Activated CD8-positive, alpha-beta memory T cell treated with anti-CD3 and anti-CD28 coated beads, Interleukin-2, amount 50 U/mL, for 48 hours (primary cell): ENCODE results near the gene PHF21B.
A peak's percentile ranks its signal among the peaks of the same experiment; 100 is the strongest.

Experiments used
- DNase-seq: peaks from one replicate; pipeline ENCODE4 v3.0.0-alpha.2; 2020

PHF21B gene

DNA sequence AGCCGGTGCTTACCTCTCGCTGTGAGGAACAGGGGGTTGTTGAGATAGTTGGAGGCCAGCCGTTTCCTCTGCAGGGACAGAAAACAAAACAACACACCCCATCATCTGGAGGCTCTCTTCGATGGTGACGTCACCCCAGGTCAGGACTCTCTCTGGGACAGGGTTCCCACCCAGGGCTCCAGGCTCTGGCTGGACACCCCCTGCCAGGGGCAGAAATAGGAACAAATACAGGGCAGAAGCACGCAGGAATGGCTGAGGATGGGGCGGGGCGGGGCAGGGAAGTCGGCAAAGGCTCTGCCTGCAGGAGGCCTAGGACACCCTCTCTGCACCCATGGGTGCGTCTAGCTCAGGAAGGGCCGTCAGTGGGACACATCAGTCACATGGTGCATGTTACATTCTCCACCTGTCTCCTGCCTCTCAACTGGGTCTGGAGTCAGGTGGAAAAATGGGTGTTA lies 118.5 kb downstream of the PHF21B start:
- peak; percentile 26 for DNase-seq

DNA sequence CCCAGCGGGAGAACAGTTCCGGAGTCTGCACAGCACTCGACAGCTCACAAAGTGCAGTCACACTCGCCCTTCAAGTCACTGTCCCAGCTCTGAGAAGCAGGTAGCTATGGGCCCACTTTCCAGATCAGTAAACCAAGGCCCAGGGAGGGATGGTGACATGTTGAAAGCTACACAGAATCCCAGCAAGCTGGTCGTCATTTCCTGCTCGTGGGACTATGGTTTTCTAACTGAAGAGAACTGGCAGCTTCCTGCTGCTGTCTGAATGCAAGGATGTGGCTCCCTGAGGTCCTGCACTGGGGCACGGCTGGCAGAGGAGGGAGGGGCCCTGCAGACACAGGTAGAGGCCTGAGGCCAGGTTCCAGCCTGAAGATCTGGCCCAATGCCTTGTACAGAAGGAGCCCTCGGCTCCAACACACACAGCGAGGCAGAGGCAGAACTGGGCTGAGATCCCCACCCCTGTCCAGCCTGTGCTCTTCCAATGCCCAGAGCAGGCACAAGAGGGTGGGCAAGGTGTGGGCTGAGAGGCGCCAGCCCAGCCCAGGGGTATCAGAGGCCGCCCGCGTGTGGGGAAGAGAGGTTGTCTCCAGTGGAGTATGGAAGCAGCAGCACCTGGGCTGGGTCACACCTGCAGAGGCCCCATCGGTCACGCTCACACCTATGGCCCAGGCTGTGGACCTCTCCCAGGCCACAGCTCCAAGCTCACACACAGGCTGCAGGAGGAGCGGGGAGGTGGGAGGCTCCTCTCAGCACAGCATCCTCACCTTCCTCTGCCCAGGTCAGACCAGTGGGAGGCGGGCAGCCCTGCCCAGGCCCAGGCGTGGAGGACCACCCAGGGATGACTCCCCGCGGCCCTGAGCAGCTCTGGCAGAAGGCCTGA lies 119.2 kb downstream of the PHF21B start:
- DNase-seq, result peak; percentile 40

DNA sequence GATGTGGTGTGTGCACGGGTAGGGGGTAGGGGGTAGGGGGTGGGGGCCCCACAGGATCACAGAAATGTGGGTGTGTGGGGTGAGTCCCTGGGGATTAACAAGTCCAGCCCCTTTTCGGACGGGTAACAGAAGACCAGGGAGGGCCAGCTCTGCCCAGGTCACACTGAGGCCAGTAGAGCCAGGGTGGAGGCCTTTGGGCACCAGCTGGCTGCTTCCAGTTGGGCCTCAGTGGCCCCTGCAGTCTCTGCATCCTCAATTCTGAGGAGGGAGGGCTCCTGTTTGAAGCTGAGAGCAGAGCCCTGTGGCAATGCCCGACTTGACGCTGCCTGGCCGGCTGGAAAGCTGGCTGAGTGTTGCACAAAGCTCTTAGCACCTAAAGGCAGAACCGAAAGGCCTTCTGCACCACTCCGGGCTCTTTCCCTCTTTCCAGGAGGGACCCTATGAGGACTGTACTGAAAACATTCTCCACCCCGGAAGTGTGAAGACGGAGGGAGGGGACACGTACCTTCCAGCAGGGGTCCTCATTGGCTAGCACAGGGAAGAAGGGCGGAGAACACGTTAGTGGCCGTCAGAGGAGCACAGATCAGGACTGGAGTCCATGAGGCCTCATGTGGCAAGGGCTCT lies 120.4 kb downstream of the PHF21B start:
- no peak for DNase-seq

DNA sequence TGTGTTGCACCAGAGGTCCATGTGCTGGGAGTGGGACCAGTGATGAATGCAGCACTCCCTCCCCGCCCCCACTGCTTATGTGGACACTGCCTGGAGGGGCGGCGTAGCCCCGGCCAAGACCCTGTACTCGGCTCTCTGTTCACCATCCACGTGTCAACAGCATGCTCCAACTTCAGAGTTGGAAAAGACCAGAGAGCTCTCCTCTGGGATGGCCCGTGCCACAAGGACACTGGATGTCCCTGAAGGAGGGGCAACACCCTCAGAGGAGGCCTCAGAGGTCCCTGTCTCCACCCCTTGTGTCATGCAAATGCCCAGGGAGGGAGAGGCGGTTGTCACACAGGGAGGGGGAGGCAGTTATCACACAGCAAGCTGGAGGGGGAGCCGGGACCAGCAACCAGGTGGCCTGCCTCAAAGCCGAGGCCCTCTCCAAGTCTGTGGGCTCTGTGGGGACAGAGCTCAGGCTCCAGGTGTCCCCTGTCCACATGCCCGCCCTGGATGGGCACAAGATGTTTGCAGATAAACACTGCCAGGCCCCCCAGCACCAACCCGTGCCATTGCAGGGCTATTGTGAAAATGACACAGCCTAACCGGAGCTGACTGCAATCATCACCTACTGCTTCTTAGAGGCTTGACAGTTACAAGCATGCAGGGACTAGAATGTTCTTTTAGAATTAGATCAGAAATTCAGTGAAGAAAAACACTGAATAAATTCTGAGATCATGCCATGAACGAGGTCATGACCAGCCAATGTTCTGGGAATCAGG lies 121.1 kb downstream of the PHF21B start:
- DNase-seq, result no peak

DNA sequence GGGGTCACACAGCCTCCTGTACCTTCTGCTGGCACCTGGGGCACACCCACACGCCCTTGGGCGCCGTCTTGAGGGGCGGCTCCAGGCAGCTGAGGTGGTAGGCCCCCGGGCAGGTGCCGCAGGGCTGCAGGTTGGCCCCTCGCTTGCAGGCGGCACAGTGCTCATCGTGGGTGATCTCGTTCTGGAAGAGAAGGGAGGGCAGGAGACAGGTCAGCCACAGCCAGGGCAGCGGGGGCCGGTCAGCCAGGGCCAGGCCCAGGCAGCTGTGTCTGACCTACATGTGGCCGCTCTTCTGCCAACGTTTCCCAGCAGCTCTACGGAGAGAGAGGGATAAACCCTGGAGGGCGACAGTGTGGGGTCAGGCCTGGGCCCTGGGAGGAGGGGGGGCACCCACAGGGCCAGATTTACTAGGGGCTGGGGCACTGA lies 121.9 kb downstream of the PHF21B start:
- DNase-seq, result no peak

DNA sequence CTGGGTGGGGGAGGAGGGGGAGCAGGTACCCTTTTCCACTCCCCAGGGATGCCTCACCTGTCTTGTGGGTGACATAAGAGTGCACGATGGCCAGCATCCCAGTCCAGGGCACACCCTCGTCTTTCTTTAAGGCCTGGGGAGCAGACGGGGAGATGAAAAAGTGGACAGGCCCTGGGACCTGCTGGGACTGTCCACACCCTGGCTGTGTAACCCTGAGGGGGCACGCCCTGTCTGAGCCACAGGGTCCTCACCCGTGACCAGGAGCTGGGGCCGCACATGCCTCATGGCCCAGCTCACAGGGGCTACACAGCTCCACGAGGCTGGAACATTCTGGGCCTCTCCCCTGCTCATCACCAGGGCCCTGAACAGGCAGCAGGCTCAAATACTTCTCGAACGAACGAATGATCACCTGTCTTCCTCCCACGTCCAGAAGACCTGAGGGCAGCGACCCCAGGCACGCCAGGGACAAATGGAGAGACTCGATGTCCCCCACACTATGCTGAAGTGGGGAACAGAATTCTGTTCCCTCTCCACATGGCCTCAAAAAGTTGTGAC lies 123.9 kb downstream of the PHF21B start:
- DNase-seq, result no peak

DNA sequence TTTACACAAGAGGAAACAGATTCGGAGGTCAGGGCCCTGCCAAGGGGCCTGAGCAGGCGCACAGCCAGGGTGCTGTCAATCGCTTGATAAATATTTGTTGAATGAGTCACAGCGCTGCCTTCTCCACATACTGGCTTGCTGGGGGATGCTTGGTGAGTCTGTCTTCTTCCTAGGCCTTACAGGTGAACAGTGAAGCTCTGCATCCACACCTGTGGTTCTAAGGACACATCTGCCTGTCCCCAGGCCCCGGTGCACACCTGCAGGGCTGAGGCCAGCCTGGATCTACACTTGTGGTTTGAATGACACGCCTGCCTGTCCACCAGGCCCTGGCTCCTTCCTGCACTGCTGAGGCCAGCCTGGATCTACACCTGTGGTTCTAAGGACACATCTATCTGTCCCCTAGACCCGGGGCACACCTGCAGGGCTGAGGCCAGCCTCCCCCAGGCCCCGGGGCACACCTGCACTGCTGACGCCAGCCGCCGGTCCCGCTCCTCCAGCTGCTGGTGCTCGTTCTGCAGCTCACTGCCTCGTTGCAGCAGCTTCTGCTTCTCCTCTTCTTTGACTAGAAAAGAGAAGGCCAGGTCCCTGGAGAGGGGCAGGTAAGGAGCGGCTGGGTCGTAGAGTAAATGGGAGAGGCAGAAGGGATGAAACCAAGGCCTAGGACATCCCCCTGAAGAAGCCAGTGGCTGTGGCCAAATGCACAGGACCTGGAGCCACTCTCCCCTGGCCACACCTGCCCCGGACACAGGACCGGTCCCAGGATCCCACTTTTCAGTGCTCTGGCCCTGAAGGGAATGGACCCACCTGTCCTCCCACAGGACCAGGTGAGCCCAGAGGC lies 124.6 kb downstream of the PHF21B start:
- no peak for DNase-seq

DNA sequence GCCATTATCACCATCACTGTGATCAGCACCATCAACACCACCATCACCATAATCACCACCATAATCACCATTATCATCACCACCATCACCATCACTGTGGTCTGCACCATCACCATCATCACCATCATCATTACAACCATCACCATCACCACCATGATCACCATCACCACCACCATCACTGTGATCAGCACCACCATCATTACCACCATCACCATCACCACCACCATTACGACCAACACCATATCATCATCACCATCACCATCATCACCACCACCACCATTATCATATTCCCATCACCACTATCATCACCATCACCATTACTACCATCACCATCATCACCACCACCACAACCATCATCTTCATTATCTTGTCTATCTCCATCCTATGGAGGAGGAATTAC lies 125.2 kb downstream of the PHF21B start:
- no peak for DNase-seq

DNA sequence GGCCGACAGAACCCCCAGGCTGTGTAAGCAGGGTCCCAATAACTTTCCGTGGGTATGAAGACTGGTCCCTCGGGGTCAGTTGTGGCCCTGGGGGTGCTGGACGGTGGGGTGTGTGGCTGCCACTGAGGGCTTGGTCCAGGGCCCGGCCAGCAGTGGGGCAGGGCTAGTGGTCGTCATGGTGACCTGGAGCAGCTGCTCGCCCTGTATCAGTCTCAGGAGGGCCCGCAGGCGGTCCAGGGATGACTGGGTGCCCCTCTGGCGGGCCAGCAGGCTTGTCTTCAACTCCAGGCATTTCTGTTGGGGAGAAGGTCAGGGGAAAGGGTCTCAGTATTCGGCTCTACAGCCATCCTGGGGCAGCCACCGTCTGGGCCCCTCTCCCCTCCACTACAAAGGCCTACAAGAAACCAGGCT lies 126.8 kb downstream of the PHF21B start:
- no peak for DNase-seq

DNA sequence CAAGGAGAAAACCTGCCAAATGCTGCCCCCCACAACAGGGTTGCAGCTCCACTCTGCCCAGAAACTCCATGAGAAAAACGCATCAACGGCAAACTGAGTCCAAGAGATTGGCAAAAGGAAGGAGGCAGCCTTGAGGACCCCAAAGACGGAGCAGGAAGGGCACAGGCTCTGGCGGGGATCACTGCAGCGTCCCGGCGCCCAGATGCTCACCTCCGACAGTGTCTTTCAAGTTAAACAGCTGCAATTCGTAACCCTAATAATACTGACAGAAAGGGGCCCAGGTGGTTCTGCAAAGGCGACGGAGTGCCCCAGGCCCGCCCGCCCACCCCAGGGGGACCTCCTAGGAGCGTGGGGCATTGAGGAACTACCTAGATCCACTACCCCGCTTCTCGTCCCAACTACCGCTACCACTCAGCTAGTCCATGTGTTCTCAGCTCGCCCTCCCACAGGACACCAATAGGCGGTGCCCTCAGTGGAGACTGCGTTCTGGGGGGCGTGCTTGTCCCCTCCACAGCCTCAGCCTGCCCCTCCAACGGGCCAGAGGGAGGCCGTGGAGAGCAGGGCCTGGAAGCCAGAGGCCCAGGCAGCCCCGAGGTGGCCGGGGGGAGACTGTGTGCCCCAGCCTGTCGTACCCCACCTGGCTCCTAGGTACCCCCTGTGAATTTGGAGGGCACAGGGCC lies 127.4 kb downstream of the PHF21B start:
- DNase-seq, result no peak

DNA sequence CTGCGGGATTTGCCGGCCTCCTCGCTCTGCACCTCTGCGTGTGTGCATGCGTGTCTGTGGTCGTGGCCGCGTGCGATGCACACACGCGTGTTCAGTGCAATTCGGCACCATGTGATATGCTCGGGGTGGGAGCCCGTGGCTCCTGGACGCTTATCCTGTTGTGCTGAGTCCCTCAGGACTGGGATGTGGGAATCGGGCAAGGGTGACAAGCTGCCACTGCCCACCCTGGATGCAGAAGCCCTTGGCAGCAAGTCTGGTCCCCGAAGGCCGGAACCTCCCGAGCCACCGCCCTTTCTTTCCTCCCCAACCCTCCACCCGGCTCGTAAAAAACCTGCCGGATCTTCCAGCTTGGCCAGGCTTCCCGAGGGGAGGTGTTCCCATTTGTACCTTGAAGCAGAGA lies 128.2 kb downstream of the PHF21B start:
- no peak for DNase-seq

DNA sequence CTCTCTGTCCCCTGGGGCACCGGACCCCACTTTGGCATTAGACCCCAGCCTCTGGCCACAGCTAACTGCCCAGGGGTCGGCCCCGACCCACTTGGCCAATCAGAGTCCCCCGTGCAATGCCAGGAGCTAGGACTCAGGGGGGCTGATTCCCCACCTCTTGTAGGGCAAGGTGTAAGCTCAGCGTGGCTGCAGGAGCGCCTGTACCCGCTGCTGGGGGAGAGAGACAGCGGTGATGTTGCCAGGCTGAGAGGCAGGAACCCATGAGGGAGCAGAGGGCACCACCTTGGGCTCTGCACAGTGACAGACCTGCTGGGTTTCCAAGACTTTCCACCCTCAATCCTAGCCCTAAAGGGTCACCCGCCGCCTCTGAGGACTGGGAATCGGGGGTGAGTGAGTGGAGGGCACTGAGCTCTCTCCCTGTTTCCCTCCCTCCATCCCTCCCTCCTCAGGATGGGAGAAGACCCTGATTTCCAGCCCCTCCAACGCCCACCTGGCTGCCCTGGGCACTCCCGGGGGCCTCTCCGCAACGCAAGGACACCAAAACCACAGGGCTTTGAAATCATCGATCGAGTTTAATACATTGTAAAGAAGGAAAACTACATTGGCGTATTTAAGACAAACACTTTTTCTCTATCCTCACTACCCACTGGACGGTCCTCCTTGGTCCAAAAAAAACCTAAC lies 129.1 kb downstream of the PHF21B start:
- no peak for DNase-seq

DNA sequence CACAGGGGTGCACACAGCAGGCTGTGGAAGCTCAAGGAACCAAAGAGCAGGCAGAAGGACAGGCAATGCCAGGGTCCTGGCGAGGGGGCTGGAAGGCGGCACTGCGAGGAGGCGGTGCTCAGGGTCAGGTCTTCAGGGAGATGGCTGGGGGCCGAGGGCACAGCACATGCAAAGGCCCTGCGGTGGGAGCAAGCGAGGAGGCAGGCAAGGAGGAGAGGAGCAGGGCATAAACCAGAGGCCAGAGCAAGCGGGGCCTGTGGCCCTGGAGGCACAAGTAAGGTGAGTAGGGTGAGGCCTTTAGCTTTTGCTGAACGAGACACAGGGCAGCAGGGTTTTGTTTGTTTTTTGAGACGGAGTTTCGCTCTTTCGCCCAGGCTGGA lies 130.5 kb downstream of the PHF21B start:
- no peak for DNase-seq

DNA sequence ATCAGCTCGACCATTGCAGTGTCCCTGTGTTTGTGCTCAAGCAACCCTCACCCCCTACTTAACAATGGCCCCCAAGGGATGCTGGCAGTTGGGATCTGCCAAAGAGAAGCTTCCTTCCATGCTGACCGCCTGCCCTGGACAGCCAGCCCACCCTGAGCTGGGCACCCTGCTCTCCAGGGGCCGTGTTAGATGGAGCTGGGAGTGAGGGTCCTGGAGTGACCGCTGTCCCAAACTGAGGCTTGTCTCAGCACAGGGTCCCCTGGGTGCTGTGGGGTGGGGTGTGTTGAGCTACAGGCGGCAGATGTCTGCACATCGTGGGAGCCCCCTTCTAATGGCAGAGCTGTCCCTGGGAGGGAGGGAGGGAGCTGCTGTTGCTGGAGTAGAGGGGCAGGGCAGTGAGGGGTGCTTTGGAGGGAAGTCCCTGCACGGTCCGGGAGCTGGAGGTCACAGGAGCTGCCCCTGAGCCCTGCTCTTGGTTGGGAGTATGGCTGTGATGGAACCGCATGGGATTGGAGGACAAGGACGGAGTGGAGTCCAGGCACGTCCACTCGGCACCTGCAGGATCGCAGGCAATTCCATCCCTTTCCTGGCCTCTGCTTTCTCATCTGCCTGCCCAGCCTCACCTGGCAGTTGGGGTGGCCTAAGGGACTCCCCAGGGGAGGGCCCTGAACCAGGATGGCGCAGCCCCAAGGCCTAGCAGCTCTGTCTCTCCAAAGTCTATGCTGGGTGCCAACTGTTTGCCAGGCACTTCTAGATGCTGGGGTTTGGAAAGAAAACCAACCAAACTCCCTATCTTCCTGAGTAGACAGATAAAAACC lies 131.1 kb downstream of the PHF21B start:
- no peak for DNase-seq

DNA sequence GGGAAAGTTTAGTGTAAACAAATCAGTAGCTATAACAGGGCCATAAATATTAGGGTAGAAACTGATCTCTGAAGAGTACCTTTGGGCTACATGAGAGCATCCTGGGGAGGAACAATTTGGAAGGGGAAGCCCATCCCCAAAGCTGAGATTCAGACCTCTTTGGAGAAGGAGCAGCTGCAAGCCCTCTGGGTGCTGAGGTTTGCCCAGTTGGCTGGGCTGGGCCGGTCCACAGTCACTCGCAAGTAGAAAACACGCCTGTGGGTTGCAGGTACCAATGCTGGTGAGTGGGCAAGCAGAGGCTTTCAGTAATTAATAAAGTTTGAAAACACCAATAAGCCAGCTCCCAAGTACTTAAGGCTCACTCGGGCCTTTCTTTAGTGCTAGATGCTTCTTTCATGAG lies 132.9 kb downstream of the PHF21B start:
- no peak for DNase-seq

DNA sequence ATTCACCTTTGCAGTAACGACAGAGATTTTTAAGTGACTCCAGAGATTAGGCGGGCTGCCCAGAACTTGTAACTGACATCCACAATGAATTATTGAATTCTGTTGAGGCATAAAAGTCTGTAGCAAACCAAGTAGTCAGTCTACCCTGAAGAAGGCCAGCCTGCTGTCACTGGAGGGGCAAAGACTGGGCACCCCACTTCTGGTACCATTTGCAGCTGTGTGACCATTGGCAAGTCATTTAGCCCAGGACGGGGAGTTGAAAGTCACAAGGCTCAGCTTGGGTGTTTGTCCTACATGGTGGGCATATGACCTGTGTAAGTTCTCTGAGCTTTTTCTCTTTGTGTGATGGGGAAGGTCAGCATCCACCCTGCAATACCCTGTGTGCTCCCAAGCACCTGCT lies 138.0 kb downstream of the PHF21B start:
- DNase-seq, result no peak

DNA sequence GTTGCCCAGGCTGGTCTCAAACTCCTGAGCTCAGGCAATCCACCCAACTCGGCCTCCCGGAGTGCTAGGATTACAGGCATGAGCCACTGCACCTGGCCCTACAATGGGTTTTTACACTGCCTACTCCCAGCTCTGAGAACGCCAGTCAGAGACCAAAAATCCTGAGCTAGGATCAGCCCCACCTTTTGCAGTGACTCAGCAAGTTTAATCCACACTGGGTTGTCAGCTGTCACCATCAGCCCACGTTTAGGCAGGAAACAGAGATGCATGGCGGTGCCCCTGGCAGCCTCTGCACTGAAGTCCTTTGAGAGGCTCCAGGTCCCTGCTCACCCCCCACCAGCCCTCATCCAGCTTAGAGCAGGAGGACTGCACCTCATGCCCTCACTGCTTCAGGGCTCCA lies 139.8 kb downstream of the PHF21B start:
- DNase-seq, result no peak

DNA sequence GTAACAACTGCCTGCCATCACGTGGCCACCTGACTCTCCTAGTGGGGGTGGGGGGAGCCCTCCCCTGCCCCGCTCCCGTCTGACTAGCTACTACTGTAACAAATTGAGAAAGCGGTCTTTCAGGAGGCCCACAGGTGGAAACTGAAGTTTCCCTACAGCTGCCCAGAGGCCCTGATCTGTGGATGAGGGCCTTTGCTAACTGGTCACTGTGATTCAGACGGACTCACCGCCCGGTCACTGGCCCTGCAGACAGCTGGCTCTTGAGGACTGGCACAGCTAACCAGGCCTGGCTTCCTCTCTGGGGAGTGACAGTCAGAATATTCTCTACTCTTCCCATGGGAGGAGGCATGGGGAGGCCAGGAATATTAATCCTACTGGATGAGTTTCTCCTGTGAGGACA lies 140.6 kb downstream of the PHF21B start:
- DNase-seq, result no peak

DNA sequence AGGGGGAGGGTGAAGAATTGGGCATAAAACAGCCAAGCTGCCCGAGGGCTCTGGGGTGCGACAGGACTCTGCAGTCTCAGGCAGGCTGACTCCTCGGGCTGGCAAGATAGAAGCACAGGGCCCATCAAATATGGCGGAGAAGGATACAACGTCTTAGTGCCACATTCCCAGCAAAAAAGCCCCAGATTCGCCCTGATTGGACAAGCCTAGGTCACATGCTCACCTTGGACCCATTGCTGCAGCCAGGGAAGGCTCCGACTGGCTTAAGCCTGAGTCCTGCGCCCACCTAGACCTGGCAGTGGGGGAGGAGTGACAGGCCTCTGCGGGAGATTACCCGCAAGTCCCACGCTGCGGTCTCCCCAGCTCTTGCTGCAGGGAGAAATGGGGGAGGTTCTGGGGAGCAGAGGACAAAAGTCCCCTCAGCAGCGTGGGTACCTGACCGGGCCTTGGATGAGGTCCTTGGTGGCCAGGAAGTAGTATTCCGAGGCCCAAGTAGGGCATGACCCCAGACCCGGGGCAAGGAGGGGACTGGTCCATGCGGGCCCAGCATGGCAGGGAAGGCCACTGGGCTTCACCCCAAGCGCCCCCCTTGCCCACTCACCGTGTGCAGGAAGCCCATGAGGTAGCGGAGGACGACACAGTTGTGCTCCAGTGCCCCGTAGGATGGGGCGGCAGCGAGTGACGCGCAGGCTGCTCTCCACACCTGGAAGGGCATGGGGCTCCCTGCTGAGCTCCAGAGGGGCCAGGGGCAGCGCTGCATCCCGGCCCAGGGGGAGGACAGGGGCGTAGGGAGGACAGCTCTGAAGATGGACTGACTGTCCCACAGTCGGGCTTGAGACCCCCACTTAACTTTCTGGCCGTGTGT lies 144.4 kb downstream of the PHF21B start:
- DNase-seq, result no peak
